ENCODE measurements around the gene P4HB. TPM values are rescaled to one million over a fixed set of nuclear protein-coding genes. Genes with fewer than 3 reads are reported as not detected.

The P4HB gene
- total RNA-seq, 1 experiment from 2014 or later, result 175 TPM

DNA sequence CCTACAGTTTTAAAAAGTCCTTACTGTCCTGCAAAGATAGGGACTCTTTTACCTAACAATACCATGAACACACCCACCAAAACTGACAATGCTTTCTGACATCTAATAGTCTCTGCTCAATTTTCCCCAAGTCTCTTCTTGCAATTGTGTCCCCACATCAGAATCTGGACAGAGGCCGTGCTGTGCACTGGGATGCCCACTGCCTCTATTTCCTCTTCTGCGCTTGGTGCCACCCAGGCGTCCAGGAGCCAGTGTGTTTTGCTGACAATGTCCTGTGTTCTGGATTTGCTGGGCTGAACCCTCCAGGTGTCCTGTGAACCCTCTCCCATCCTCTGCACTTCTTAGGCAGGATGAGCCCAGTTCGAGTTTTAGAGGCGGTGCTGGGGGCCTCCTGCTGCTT, 17.2 kb upstream of the P4HB start:
- no peak overlapping the region for H3K4me2 ChIP-seq (ENCODE audit: low read depth, low read length, poor library complexity, severe bottlenecking)
- no peak overlapping the region for H2AFZ ChIP-seq (ENCODE audit: low read length)
- H3K4me1 ChIP-seq (ENCODE audit: low read length), result peaks cover 14% of the 10 kb centered on the region
- no peaks in the 10 kb centered on the region for H3K9me3 ChIP-seq (ENCODE audit: low read length)
- H3K79me2 ChIP-seq (ENCODE audit: low read length), result peaks cover 4% of the 10 kb centered on the region
- H3K27me3 ChIP-seq (ENCODE audit: low read length), result no peaks in the 10 kb centered on the region
- peaks cover 22% of the 10 kb centered on the region; the same call in 1 of the 2 replicates for H3K36me3 ChIP-seq (ENCODE audit: insufficient read depth, low read length)
- no peak for DNase-seq
- H3K27ac ChIP-seq (ENCODE audit: low read length), result no peak overlapping the region
- H3K4me3 ChIP-seq (ENCODE audit: low read length), result no peak overlapping the region
- H3K9me2 ChIP-seq (replicated peaks; ENCODE audit: insufficient read depth, low read length), result no peaks in the 10 kb centered on the region
- H3K9ac ChIP-seq (ENCODE audit: low read length), result no peak overlapping the region
- no peaks in the 10 kb centered on the region for H4K20me1 ChIP-seq (ENCODE audit: insufficient read depth, low read depth, low read length)

DNA sequence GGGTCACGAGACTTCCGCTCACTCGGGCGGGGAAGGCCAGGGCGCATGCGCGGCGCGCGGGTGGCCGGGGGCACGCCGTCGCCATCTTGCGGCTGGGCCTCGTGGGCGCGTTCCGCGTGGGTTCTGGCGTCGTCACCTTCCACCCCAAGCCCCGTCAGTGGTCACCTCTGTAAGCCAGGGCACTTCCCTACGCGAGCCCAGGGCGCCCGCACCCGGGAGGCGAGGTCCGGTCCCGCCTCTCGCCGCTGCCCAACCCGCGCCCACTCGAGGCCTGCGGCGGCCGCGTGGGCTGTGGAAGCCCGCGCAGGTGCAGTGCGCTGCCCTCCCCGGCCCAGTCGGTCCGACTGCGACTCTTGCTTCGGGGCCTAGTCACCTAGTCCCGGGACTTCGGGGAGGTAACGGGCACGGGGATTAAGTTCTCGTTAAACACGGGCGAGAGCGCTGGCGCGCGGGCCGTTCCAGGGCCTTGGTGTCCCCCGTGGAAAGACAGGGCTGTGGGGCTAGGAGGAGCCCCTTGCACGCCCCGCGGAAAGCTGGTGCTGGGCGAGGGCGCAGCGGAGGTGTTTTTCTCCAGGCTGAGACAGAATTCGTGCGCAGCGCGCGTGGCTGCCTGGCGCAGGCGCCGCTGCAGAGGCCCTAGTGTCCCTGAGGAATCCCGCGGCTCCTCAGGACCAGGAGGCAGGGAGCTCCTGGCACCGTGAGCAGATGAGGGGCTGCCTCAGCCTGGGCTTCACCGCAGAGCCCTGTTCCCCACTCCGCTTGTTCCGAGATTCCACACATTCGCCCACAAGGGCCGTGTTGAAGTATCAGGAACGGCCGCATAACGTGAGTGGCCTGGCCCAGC, 11.3 kb upstream of the P4HB start:
- Histone ChIP-seq H3K9me3 (ENCODE audit: low read length) (no peaks in the 10 kb centered on the region), H3K9ac (ENCODE audit: low read length) (peak overlapping the region; percentile 100), H3K27me3 (ENCODE audit: low read length) (no peaks in the 10 kb centered on the region), H3K79me2 (ENCODE audit: low read length) (peaks cover 26% of the 10 kb centered on the region), H3K9me2 (replicated peaks; ENCODE audit: insufficient read depth, low read length) (no peaks in the 10 kb centered on the region), H3K4me1 (ENCODE audit: low read length) (peaks cover 56% of the 10 kb centered on the region), H3K4me2 (ENCODE audit: low read depth, low read length, poor library complexity, severe bottlenecking) (peak overlapping the region; percentile 99), H3K36me3 (ENCODE audit: insufficient read depth, low read length) (peaks cover 5% of the 10 kb centered on the region; the same call in 1 of the 2 replicates), H2AFZ (ENCODE audit: low read length) (peak overlapping the region; percentile 87; the same call in 1 of the 2 replicates), H4K20me1 (ENCODE audit: insufficient read depth, low read depth, low read length) (peaks cover 17% of the 10 kb centered on the region; the same call in 1 of the 2 replicates), H3K27ac (ENCODE audit: low read length) (peak overlapping the region; percentile 91), H3K4me3 (ENCODE audit: low read length) (peak overlapping the region; percentile 90)
- DNase-seq, result peak; percentile 97

GRCh38 chr17:81870981-81871386, 10.6 kb upstream of the P4HB start, which contains the start of gene ARHGDIA:
ARHGDIA (minus strand) TSS chr17:81871337; CDS start chr17:81869930, 1,407 bp downstream.
- H4K20me1 ChIP-seq (ENCODE audit: insufficient read depth, low read depth, low read length), result peaks cover 17% of the 10 kb centered on the region; the same call in 1 of the 2 replicates
- peak within 1 kb of the TSS; percentile 92 for H3K27ac ChIP-seq (ENCODE audit: low read length)
- no peak for DNase-seq
- H3K4me3 ChIP-seq (ENCODE audit: low read length), result peak within 1 kb of the TSS; percentile 100
- no peaks in the 10 kb centered on the region for H3K9me3 ChIP-seq (ENCODE audit: low read length)
- peaks cover 5% of the 10 kb centered on the region; the same call in 1 of the 2 replicates for H3K36me3 ChIP-seq (ENCODE audit: insufficient read depth, low read length)
- peak within 1 kb of the TSS; percentile 87; the same call in 1 of the 2 replicates for H2AFZ ChIP-seq (ENCODE audit: low read length)
- H3K4me2 ChIP-seq (ENCODE audit: low read depth, low read length, poor library complexity, severe bottlenecking), result peak within 1 kb of the TSS; percentile 99
- peak within 1 kb of the TSS; percentile 100 for H3K9ac ChIP-seq (ENCODE audit: low read length)
- H3K27me3 ChIP-seq (ENCODE audit: low read length), result no peaks in the 10 kb centered on the region
- H3K4me1 ChIP-seq (ENCODE audit: low read length), result peaks cover 59% of the 10 kb centered on the region
- no peaks in the 10 kb centered on the region for H3K9me2 ChIP-seq (replicated peaks; ENCODE audit: insufficient read depth, low read length)
- H3K79me2 ChIP-seq (ENCODE audit: low read length), result peaks cover 26% of the 10 kb centered on the region

GRCh38 chr17:81870131-81870980, 10.0 kb upstream of the P4HB start:
- Histone ChIP-seq H3K4me2 (ENCODE audit: low read depth, low read length, poor library complexity, severe bottlenecking) (peak overlapping the region; percentile 93), H3K9me2 (replicated peaks; ENCODE audit: insufficient read depth, low read length) (no peaks in the 10 kb centered on the region), H3K27ac (ENCODE audit: low read length) (peak overlapping the region; percentile 92), H3K4me1 (ENCODE audit: low read length) (peaks cover 59% of the 10 kb centered on the region), H3K9ac (ENCODE audit: low read length) (peak overlapping the region; percentile 99), H3K27me3 (ENCODE audit: low read length) (no peaks in the 10 kb centered on the region), H2AFZ (ENCODE audit: low read length) (no peak overlapping the region), H3K4me3 (ENCODE audit: low read length) (peak overlapping the region; percentile 100), H4K20me1 (ENCODE audit: insufficient read depth, low read depth, low read length) (peaks cover 17% of the 10 kb centered on the region; the same call in 1 of the 2 replicates), H3K36me3 (ENCODE audit: insufficient read depth, low read length) (peaks cover 5% of the 10 kb centered on the region; the same call in 1 of the 2 replicates), H3K79me2 (ENCODE audit: low read length) (peaks cover 26% of the 10 kb centered on the region), H3K9me3 (ENCODE audit: low read length) (no peaks in the 10 kb centered on the region)
- peak; percentile 78 for DNase-seq

DNA sequence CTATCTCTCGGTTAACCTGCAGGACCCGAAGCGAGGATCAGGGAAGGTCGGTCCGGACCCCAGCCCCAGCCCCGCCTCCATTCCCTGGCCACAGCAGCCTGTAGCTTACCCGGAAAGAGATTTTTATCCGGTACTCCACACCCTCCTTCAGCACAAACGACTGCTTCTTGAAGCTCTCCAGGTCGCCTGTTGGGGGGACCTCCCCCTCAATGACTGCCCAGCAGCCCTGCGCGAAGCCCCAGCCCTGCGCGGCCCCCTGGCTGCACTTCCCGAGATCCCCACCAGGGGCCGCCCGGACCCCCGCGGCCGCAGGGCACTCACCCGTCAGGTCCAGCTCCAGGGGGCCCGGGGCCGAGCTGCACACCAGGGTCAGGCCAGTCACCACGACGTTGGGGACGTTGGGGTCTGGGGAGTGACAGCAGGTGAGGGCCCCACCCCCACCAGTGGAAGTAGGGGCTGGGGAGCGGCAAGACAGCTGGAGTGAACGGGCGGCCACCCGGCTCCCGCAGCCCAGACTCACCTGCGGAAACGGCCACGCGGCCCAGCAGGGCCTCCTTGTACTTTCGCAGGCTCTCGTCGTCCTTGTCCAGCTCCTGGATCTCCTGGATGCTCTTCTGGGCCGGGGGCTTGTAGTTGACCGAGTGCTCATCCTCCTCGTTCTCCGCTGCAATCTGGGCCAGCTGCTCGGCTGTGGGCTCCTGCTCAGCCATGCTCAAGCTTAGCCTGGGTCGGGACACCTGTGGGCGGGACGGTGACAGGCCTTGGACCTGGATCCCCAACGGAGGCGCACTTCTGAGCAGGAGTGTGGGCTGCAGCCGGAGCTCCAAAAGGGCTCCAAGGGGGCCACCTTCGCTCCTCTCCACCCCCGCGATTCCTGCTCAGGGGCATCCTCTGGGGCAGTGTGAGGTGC, 9.1 kb upstream of the P4HB start:
- peak; percentile 65 for DNase-seq
- peak overlapping the region; percentile 100 for H3K4me3 ChIP-seq (ENCODE audit: low read length)
- H2AFZ ChIP-seq (ENCODE audit: low read length), result no peak overlapping the region
- peak overlapping the region; percentile 93 for H3K4me2 ChIP-seq (ENCODE audit: low read depth, low read length, poor library complexity, severe bottlenecking)
- H3K27ac ChIP-seq (ENCODE audit: low read length), result peak overlapping the region; percentile 92
- peaks cover 5% of the 10 kb centered on the region; the same call in 1 of the 2 replicates for H3K36me3 ChIP-seq (ENCODE audit: insufficient read depth, low read length)
- H3K79me2 ChIP-seq (ENCODE audit: low read length), result peaks cover 26% of the 10 kb centered on the region
- no peaks in the 10 kb centered on the region for H3K9me2 ChIP-seq (replicated peaks; ENCODE audit: insufficient read depth, low read length)
- no peaks in the 10 kb centered on the region for H3K27me3 ChIP-seq (ENCODE audit: low read length)
- peak overlapping the region; percentile 99 for H3K9ac ChIP-seq (ENCODE audit: low read length)
- H4K20me1 ChIP-seq (ENCODE audit: insufficient read depth, low read depth, low read length), result peaks cover 17% of the 10 kb centered on the region; the same call in 1 of the 2 replicates
- H3K9me3 ChIP-seq (ENCODE audit: low read length), result no peaks in the 10 kb centered on the region
- peaks cover 59% of the 10 kb centered on the region for H3K4me1 ChIP-seq (ENCODE audit: low read length)

- Histone ChIP-seq H3K27me3 (ENCODE audit: low read length) (no peaks in the 10 kb centered on the region), H3K79me2 (ENCODE audit: low read length) (peaks cover 29% of the 10 kb centered on the region), H3K4me2 (ENCODE audit: low read depth, low read length, poor library complexity, severe bottlenecking) (peak overlapping the region; percentile 93), H3K36me3 (ENCODE audit: insufficient read depth, low read length) (peaks cover 7% of the 10 kb centered on the region; the same call in 1 of the 2 replicates), H2AFZ (ENCODE audit: low read length) (no peak overlapping the region), H3K27ac (ENCODE audit: low read length) (no peak overlapping the region; the same call in 1 of the 2 replicates), H3K9me3 (ENCODE audit: low read length) (no peaks in the 10 kb centered on the region), H3K9ac (ENCODE audit: low read length) (0 out of 2 replicates have a peak overlapping the region, but pooled peaks have one; percentile 99), H4K20me1 (ENCODE audit: insufficient read depth, low read depth, low read length) (peaks cover 17% of the 10 kb centered on the region; the same call in 1 of the 2 replicates), H3K4me3 (ENCODE audit: low read length) (peak overlapping the region; percentile 100; the same call in 1 of the 2 replicates), H3K4me1 (ENCODE audit: low read length) (peaks cover 55% of the 10 kb centered on the region), H3K9me2 (replicated peaks; ENCODE audit: insufficient read depth, low read length) (no peaks in the 10 kb centered on the region)
- DNase-seq, result peak; percentile 71
These were observed 8.4 kb upstream of the P4HB start for GRCh38 chr17:81868674-81869220.
